ACC112 (cell line): ENCODE measurements around the gene SLC22A8.

ENCODE experiments used
- H2AFZ ChIP-seq: fragments of 200-600 bp; sonication (generic); one replicate; pipeline ENCODE4 v1.6.0; 2017; ENCODE audit warnings: antibody characterized with exemption, low read length; ENCODE audit not compliant: unreplicated experiment
- H3K27ac ChIP-seq: fragments of 200-600 bp; sonication (generic); 2 replicates; pipeline ENCODE4 v1.5.1; 2014; ENCODE audit warnings: low read depth, mild to moderate bottlenecking, antibody characterized with exemption, low read length, moderate library complexity
- H3K27me3 ChIP-seq: fragments of 200-600 bp; sonication (generic); 2 replicates; pipeline ENCODE4 v1.6.1; 2014; ENCODE audit warnings: mild to moderate bottlenecking, antibody characterized with exemption, low read length, moderate library complexity, mixed read lengths; ENCODE audit not compliant: insufficient read depth
- H3K36me3 ChIP-seq: fragments of 200-600 bp; sonication (generic); 2 replicates; pipeline ENCODE4 v1.6.1; 2016; ENCODE audit warnings: mild to moderate bottlenecking, antibody characterized with exemption, low read length, moderate library complexity, mixed read lengths; ENCODE audit not compliant: insufficient read depth
- H3K4me1 ChIP-seq: fragments of 200-600 bp; sonication (generic); one replicate; pipeline ENCODE4 v1.6.1; 2016; ENCODE audit warnings: low read length, mixed read lengths; ENCODE audit not compliant: insufficient read depth, unreplicated experiment, control insufficient read depth
- H3K4me3 ChIP-seq: fragments of 200-600 bp; sonication (generic); 2 replicates; pipeline ENCODE4 v1.5.1; 2014; ENCODE audit warnings: mild to moderate bottlenecking, low read depth, low read length
- H3K79me2 ChIP-seq: fragments of 200-600 bp; sonication (generic); one replicate; pipeline ENCODE4 v1.6.0; 2016; ENCODE audit warnings: low read length; ENCODE audit not compliant: control insufficient read depth, unreplicated experiment, insufficient read depth

SLC22A8 gene

DNA sequence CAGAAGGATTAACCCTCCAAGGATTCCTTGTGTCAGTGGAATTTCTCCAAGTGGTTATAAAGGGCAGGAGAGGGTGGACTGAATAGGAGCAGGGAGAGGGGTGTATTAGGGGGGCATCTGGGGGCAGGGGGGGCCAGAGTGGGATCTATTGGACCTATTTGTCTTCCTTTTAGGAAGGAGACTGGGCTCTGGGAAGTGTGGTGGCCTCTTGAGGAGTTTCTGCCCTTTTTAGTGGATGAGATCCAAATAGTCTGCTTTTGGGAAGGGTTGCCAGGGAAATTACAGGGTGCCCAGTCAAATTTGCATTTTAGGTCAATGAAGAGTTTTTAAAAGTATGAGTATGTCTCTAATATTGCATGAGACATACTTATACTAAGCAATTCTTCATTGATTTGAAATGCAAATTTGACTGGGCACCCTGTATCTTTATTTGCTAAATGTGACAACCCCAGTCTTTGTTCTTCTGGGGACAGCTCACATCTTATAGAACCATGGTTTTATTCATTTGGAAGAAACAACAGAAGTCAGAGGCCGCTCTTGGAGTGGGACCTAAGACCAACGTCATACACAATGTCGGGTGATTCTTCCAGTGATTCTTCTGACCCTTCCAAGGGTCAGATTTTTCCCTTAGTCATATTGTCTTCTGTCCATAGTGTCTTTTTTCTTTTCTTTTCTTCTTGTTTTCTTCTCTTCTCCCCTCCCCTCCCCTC is 30.4 kb downstream of the SLC22A8 start:
- H3K4me1 ChIP-seq: no peaks in the 10 kb centered on the region
- no peaks in the 10 kb centered on the region for H3K36me3 ChIP-seq
- H2AFZ ChIP-seq: no peak overlapping the region
- H3K27me3 ChIP-seq: peaks cover 76% of the 10 kb centered on the region
- no peaks in the 10 kb centered on the region for H3K79me2 ChIP-seq
- H3K27ac ChIP-seq: no peak overlapping the region
- no peak overlapping the region for H3K4me3 ChIP-seq

GRCh38 chr11:62984451-62984991 is 31.1 kb downstream of the SLC22A8 start, which contains the start of gene SLC22A6:
TSS of gene SLC22A6 (minus strand) at chr11:62984967. CDS start at chr11:62984690, 277 bp downstream.
- no peak within 1 kb of the TSS for H2AFZ ChIP-seq
- no peak within 1 kb of the TSS for H3K4me3 ChIP-seq
- peaks cover 75% of the 10 kb centered on the region for H3K27me3 ChIP-seq
- H3K36me3 ChIP-seq: no peaks in the 10 kb centered on the region
- H3K4me1 ChIP-seq: no peaks in the 10 kb centered on the region
- no peaks in the 10 kb centered on the region for H3K79me2 ChIP-seq
- H3K27ac ChIP-seq: no peak within 1 kb of the TSS

- H3K27ac ChIP-seq: no peak overlapping the region
- H3K4me3 ChIP-seq: no peak overlapping the region
- no peaks in the 10 kb centered on the region for H3K36me3 ChIP-seq
- H3K27me3 ChIP-seq: peaks cover 72% of the 10 kb centered on the region
- H3K4me1 ChIP-seq: no peaks in the 10 kb centered on the region
- no peak overlapping the region for H2AFZ ChIP-seq
- H3K79me2 ChIP-seq: no peaks in the 10 kb centered on the region
Measured at GRCh38 chr11:62983536-62984199, 32.0 kb downstream of the SLC22A8 start.

- Histone ChIP-seq H3K4me1 (no peaks in the 10 kb centered on the region), H3K27me3 (peaks cover 67% of the 10 kb centered on the region), H3K4me3 (no peak overlapping the region), H3K36me3 (no peaks in the 10 kb centered on the region), H3K27ac (no peak overlapping the region), H3K79me2 (no peaks in the 10 kb centered on the region), H2AFZ (no peak overlapping the region)
Measured at GRCh38 chr11:62981743-62982142, 33.9 kb downstream of the SLC22A8 start.

DNA sequence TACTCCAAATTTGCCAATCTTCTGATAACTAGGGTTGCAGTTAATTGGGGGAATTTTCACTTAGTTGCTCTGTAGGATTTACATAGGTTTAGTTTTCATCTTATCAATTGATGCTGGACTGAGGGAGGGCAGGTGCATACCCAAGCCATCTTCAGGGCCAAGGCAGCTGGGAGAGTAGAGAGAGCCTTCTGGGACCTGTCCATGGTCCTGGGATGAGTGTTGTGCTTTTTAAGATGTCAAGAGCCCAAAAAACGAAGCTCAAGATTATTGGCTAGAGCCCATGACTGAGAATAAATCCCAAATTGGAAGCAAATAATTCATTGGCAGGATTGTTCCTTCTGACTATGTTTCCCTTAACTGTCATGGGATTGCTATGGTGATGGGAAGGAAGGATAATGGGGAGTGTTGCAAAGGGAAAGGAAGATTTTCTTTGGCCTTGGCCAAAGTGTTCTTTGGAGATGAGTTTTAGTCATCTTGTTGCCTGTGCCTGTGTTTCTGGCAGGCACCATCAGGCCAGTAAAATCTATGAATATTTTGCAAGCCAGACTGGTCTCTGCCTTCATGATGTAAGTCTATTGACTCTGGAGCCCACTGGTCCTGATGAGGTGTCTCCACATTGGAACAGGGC is 35.4 kb downstream of the SLC22A8 start:
- no peaks in the 10 kb centered on the region for H3K4me1 ChIP-seq
- H3K79me2 ChIP-seq: no peaks in the 10 kb centered on the region
- no peak overlapping the region for H2AFZ ChIP-seq
- H3K36me3 ChIP-seq: no peaks in the 10 kb centered on the region
- H3K4me3 ChIP-seq: no peak overlapping the region
- H3K27ac ChIP-seq: no peak overlapping the region
- H3K27me3 ChIP-seq: peaks cover 67% of the 10 kb centered on the region

DNA sequence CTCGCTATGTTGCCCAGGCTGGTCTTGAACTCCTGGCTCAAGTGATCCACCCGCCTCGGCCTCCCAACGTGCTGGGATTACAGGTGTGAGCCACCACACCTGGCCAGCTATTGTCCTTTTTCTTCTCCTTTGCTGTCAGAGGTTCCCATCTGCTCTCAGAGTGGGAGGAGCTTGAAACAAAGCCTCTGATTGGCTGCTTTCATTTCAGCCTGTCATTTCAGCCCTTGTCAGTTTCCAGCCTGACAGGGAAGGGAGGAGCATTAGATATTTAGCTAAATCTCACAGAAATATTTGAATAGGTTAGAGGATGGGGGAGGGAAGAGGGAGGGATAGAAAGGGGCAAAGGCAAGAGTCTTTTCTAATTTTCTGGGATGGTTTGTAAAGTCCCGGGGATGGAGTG is 39.5 kb downstream of the SLC22A8 start:
- peaks cover 50% of the 10 kb centered on the region for H3K27me3 ChIP-seq

DNA sequence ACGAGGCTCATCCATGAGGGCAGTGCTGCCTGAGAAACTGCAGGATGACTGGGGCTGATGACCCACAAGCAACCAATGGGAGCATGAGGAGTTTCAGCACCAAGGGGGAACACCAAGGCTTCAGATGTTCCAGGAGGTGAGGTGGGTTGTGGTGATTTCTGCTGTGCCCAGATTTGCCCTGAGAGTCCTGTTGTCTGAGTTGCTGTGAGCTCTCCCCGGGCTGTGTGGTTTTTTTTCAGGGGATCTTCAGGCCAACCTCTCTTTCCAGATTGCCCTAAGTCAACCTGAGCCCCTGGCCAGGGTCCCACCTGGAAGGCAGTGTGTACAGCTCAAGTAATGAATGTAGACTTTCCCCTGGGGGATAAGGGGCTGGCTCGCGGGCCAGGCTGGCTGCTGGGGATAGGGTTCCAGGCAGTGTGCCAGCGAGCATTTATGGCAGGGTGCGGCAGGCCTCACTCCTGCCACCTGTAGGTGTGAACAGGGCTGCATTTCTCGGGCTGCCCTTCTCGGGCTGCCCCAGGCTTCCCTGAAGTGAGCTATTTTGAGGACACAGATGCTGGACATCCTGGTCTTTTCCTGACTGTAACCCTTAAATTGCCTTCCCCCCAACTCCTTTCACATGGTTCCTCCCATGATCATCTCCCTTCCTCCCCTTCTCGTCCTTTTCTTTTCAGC is 40.7 kb downstream of the SLC22A8 start:
- Histone ChIP-seq H3K4me1 (no peaks in the 10 kb centered on the region), H3K79me2 (no peaks in the 10 kb centered on the region), H3K36me3 (no peaks in the 10 kb centered on the region), H2AFZ (no peak overlapping the region), H3K4me3 (no peak overlapping the region), H3K27me3 (peaks cover 54% of the 10 kb centered on the region), H3K27ac (no peak overlapping the region)

More for the DNA sequence above, 39.5 kb downstream of the SLC22A8 start:
- no peaks in the 10 kb centered on the region for H3K36me3 ChIP-seq
- H3K4me3 ChIP-seq: no peak overlapping the region
- no peak overlapping the region for H3K27ac ChIP-seq
- no peak overlapping the region for H2AFZ ChIP-seq
- no peaks in the 10 kb centered on the region for H3K4me1 ChIP-seq
- H3K79me2 ChIP-seq: no peaks in the 10 kb centered on the region

GRCh38 chr11:62965574-62965973 is 50.1 kb downstream of the SLC22A8 start:
- no peaks in the 10 kb centered on the region for H3K79me2 ChIP-seq

GRCh38 chr11:62962391-62962790 is 53.2 kb downstream of the SLC22A8 start:
- Histone ChIP-seq H3K4me3 (no peak overlapping the region), H3K4me1 (no peaks in the 10 kb centered on the region), H3K79me2 (no peaks in the 10 kb centered on the region), H3K27me3 (peaks cover 31% of the 10 kb centered on the region), H3K27ac (no peak overlapping the region), H2AFZ (no peak overlapping the region), H3K36me3 (no peaks in the 10 kb centered on the region)

More at GRCh38 chr11:62965574-62965973, 50.1 kb downstream of the SLC22A8 start:
- H2AFZ ChIP-seq: no peak overlapping the region
- no peak overlapping the region for H3K27ac ChIP-seq
- H3K4me1 ChIP-seq: no peaks in the 10 kb centered on the region
- peaks cover 52% of the 10 kb centered on the region for H3K27me3 ChIP-seq
- H3K36me3 ChIP-seq: no peaks in the 10 kb centered on the region
- no peak overlapping the region for H3K4me3 ChIP-seq

- H3K4me1 ChIP-seq: no peaks in the 10 kb centered on the region
- no peak overlapping the region for H2AFZ ChIP-seq
- peaks cover 26% of the 10 kb centered on the region for H3K27me3 ChIP-seq
- no peaks in the 10 kb centered on the region for H3K79me2 ChIP-seq
- no peak overlapping the region for H3K27ac ChIP-seq
- no peak overlapping the region for H3K4me3 ChIP-seq
- no peaks in the 10 kb centered on the region for H3K36me3 ChIP-seq
Measured at GRCh38 chr11:62961017-62961570, 54.5 kb downstream of the SLC22A8 start.
